OCI-LY1 (cell line): ENCODE data around the gene HCRTR1.
"Not testable (repeated sequence)": the region's sequence is repeated elsewhere in the genome, so short reads cannot be mapped to it uniquely, and the experiment has no call there.

Experiments
- H2AFZ ChIP-seq: fragments of 200-600 bp; sonication (generic), shearing (Covaris generic); 2 replicates; pipeline ENCODE4 v1.6.0; 2014; ENCODE audit warnings: antibody characterized with exemption, mild to moderate bottlenecking, low read length
- H3F3A ChIP-seq: fragments of 200-600 bp; sonication (generic), shearing (Covaris generic); 2 replicates; pipeline ENCODE4 v1.6.0; 2014; ENCODE audit warnings: mild to moderate bottlenecking, antibody characterized with exemption, low read length, moderate library complexity; ENCODE audit not compliant: insufficient read depth
- H3K27ac ChIP-seq: fragments of 200-600 bp; sonication (generic); 2 replicates; pipeline ENCODE4 v1.5.1; 2014; ENCODE audit warnings: low read length, mixed run types, mild to moderate bottlenecking, low read depth; ENCODE audit not compliant: poor library complexity, severe bottlenecking
- H3K27me3 ChIP-seq: fragments of 200-600 bp; sonication (generic); 2 replicates; pipeline ENCODE4 v1.6.0; 2014; ENCODE audit warnings: antibody characterized with exemption, mild to moderate bottlenecking, low read length, moderate library complexity; ENCODE audit not compliant: insufficient read depth
- H3K36me3 ChIP-seq: fragments of 200-600 bp; sonication (generic); 2 replicates; pipeline ENCODE4 v1.6.1; 2014; ENCODE audit warnings: mild to moderate bottlenecking, antibody characterized with exemption, low read length, moderate library complexity, mixed read lengths; ENCODE audit not compliant: insufficient read depth
- H3K4me1 ChIP-seq: fragments of 200-600 bp; sonication (generic); 2 replicates; pipeline ENCODE4 v1.5.1; 2014; ENCODE audit warnings: mild to moderate bottlenecking, low read length, moderate library complexity; ENCODE audit not compliant: insufficient read depth, severe bottlenecking
- H3K4me2 ChIP-seq: fragments of 200-600 bp; sonication (generic), shearing (Covaris generic); 2 replicates; pipeline ENCODE4 v1.6.1; 2014; ENCODE audit warnings: low read length
- H3K4me3 ChIP-seq: fragments of 200-600 bp; sonication (generic); 2 replicates; pipeline ENCODE4 v1.5.1; 2014; ENCODE audit warnings: low read length, low read depth, mild to moderate bottlenecking, mixed read lengths; ENCODE audit not compliant: poor library complexity, severe bottlenecking
- H3K79me2 ChIP-seq: fragments of 200-600 bp; shearing (Covaris generic); 2 replicates; pipeline ENCODE4 v1.6.1; 2016; ENCODE audit warnings: mixed run types, low read length, mixed read lengths; ENCODE audit not compliant: insufficient read depth
- H3K9ac ChIP-seq: fragments of 200-600 bp; sonication (generic), shearing (Covaris generic); 2 replicates; pipeline ENCODE4 v1.6.1; 2014; ENCODE audit warnings: mild to moderate bottlenecking, low read length, mixed read lengths
- H3K9me2 ChIP-seq: fragments of 200-600 bp; sonication (generic), shearing (Covaris generic); 2 replicates; pipeline ENCODE4 v1.6.1; 2014; ENCODE audit warnings: low read depth, mild to moderate bottlenecking, low read length, mixed read lengths
- H3K9me3 ChIP-seq: fragments of 200-600 bp; shearing (Covaris generic); 2 replicates; pipeline ENCODE4 v1.6.1; 2014; ENCODE audit warnings: low read length, mixed read lengths
- H4K20me1 ChIP-seq: fragments of 200-600 bp; sonication (generic), shearing (Covaris generic); 2 replicates; pipeline ENCODE4 v1.6.0; 2016; ENCODE audit warnings: mild to moderate bottlenecking, low read length; ENCODE audit not compliant: insufficient read depth
- EZH2 ChIP-seq: fragments of 200-600 bp; sonication (generic), shearing (Covaris generic); IDR thresholded peaks from 2 replicates; pipeline ENCODE4 v1.8.0; 2017; ENCODE audit warnings: borderline replicate concordance, mixed run types, mild to moderate bottlenecking, antibody characterized with exemption, low read length, moderate library complexity, mixed read lengths
- TF ChIP-seq, protein P1 (sequence below): fragments of 200-600 bp; sonication (generic), shearing (Covaris generic); IDR thresholded peaks from 2 replicates; pipeline ENCODE4 v1.5.1; 2017; ENCODE audit warnings: mild to moderate bottlenecking, antibody characterized with exemption, low read length, moderate library complexity, mixed read lengths

The HCRTR1 gene

DNA sequence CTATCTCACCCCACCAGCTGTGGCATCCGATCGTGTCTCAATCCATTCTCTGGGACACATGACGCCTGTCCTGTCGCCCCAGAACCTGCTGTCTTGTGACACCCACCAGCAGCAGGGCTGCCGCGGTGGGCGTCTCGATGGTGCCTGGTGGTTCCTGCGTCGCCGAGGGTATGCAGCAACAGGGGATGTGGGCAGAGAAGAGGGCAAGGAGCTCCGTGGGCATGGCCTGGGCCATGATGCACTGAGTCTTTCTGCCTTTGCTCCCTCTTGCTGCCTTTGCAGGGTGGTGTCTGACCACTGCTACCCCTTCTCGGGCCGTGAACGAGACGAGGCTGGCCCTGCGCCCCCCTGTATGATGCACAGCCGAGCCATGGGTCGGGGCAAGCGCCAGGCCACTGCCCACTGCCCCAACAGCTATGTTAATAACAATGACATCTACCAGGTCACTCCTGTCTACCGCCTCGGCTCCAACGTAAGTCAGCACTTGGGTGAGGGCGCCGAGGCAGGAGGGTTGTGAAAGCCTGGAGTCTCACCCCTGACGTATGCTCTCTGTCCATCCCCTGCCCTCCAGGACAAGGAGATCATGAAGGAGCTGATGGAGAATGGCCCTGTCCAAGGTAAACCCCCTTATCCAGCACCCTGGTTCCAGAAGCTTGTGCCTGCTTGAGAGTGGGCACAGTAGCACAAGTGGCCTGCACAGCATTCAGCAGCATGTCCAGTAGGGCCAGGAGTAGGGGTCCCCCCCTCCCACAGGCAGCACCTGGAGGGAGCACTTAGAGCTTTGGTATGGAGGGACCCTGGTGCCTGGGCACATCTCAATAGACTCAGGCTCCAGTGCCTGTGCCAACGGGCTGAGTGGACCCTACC is 32.4 kb upstream of the HCRTR1 start:
- H3K36me3 ChIP-seq, result no peaks in the 10 kb centered on the region
- TF ChIP-seq EZH2, result no peak
- TF ChIP-seq, protein P1, sequence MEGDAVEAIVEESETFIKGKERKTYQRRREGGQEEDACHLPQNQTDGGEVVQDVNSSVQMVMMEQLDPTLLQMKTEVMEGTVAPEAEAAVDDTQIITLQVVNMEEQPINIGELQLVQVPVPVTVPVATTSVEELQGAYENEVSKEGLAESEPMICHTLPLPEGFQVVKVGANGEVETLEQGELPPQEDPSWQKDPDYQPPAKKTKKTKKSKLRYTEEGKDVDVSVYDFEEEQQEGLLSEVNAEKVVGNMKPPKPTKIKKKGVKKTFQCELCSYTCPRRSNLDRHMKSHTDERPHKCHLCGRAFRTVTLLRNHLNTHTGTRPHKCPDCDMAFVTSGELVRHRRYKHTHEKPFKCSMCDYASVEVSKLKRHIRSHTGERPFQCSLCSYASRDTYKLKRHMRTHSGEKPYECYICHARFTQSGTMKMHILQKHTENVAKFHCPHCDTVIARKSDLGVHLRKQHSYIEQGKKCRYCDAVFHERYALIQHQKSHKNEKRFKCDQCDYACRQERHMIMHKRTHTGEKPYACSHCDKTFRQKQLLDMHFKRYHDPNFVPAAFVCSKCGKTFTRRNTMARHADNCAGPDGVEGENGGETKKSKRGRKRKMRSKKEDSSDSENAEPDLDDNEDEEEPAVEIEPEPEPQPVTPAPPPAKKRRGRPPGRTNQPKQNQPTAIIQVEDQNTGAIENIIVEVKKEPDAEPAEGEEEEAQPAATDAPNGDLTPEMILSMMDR, result no peak
- H3K79me2 ChIP-seq, result no peaks in the 10 kb centered on the region
- H3K9me2 ChIP-seq, result no peaks in the 10 kb centered on the region
- H2AFZ ChIP-seq, result no peak overlapping the region
- H3K4me2 ChIP-seq, result no peak overlapping the region
- no peak overlapping the region for H3K9ac ChIP-seq
- no peaks in the 10 kb centered on the region for H3F3A ChIP-seq
- no peaks in the 10 kb centered on the region for H3K27me3 ChIP-seq
- no peaks in the 10 kb centered on the region for H3K9me3 ChIP-seq
- H4K20me1 ChIP-seq, result no peaks in the 10 kb centered on the region
- no peaks in the 10 kb centered on the region for H3K4me1 ChIP-seq
- H3K27ac ChIP-seq, result no peak overlapping the region
- H3K4me3 ChIP-seq, result no peak overlapping the region

DNA sequence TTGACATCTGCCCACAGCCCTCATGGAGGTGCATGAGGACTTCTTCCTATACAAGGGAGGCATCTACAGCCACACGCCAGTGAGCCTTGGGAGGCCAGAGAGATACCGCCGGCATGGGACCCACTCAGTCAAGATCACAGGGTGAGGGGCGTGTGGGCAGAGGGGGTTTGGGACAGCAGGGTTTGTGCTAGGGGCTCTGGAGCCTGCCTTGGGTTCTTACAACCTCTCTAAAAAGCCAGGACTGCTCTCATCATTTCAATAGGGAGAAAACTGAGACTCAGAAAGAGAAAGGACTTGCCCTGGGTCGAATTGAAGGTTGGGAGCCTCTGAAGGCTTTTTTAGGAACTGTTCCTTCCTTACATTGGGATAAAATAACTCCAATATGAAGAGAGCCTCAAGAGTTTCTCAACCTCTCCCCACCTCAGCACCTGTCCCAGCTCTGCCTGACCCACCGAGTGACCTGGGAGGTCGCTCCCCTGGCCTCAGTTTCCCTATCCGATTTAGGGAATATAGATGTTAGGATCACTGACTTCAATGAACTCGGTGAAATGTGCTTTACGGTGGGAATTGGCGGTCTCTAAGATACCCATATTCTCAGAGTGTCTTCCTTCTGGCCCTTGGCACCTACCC is 31.6 kb upstream of the HCRTR1 start:
- H3K36me3 ChIP-seq, result no peaks in the 10 kb centered on the region
- H3K4me2 ChIP-seq, result no peak overlapping the region
- H3K4me1 ChIP-seq, result no peaks in the 10 kb centered on the region
- H3K27ac ChIP-seq, result no peak overlapping the region
- H3K27me3 ChIP-seq, result peaks cover 2% of the 10 kb centered on the region; the same call in 1 of the 2 replicates
- no peak overlapping the region for H2AFZ ChIP-seq
- H3K9me2 ChIP-seq, result no peaks in the 10 kb centered on the region
- no peak for TF ChIP-seq EZH2
- H3F3A ChIP-seq, result no peaks in the 10 kb centered on the region
- H3K79me2 ChIP-seq, result no peaks in the 10 kb centered on the region
- H3K9me3 ChIP-seq, result no peaks in the 10 kb centered on the region
- H3K4me3 ChIP-seq, result no peak overlapping the region
- no peak overlapping the region for H3K9ac ChIP-seq
- no peaks in the 10 kb centered on the region for H4K20me1 ChIP-seq

DNA sequence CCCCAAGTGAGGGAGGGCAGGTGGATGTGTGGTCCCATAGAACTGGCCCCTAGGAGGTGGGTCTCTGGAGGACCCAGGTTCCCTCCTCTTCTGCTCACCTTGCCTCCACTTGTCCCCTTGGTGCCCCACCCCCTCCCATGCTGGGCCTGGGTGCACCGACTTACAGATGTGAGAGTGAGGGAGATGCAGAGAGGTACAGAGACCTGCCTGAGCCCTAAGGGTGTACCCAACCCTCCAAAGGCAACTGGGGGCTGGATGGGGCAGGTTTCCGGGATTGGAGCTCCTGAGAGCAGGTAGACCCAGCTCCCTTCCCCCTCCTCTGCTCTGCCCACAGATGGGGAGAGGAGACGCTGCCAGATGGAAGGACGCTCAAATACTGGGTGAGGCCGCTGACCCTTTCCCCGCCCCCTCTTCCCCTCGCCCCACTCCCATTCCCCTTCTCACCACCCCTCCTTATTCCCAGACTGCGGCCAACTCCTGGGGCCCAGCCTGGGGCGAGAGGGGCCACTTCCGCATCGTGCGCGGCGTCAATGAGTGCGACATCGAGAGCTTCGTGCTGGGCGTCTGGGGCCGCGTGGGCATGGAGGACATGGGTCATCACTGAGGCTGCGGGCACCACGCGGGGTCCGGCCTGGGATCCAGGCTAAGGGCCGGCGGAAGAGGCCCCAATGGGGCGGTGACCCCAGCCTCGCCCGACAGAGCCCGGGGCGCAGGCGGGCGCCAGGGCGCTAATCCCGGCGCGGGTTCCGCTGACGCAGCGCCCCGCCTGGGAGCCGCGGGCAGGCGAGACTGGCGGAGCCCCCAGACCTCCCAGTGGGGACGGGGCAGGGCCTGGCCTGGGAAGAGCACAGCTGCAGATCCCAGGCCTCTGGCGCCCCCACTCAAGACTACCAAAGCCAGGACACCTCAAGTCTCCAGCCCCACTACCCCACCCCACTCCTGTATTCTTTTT is 30.8 kb upstream of the HCRTR1 start:
- peaks cover 4% of the 10 kb centered on the region; the same call in 1 of the 2 replicates for H3K27me3 ChIP-seq
- H3K4me1 ChIP-seq, result no peaks in the 10 kb centered on the region
- no peaks in the 10 kb centered on the region for H3K79me2 ChIP-seq
- H3F3A ChIP-seq, result no peaks in the 10 kb centered on the region
- H3K4me3 ChIP-seq, result no peak overlapping the region
- no peaks in the 10 kb centered on the region for H3K9me3 ChIP-seq
- H3K27ac ChIP-seq, result no peak overlapping the region
- H3K4me2 ChIP-seq, result no peak overlapping the region
- H3K9ac ChIP-seq, result no peak overlapping the region
- H3K36me3 ChIP-seq, result no peaks in the 10 kb centered on the region
- no peaks in the 10 kb centered on the region for H3K9me2 ChIP-seq
- no peaks in the 10 kb centered on the region for H4K20me1 ChIP-seq
- no peak overlapping the region for H2AFZ ChIP-seq
- TF ChIP-seq, protein P1, result no peak

DNA sequence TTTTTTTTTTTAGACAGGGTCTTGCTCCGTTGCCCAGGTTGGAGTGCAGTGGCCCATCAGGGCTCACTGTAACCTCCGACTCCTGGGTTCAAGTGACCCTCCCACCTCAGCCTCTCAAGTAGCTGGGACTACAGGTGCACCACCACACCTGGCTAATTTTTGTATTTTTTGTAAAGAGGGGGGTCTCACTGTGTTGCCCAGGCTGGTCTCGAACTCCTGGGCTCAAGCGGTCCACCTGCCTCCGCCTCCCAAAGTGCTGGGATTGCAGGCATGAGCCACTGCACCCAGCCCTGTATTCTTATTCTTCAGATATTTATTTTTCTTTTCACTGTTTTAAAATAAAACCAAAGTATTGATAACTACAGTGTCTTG is 30.2 kb upstream of the HCRTR1 start:
- not testable (repeated sequence) for H3K4me2 ChIP-seq, H3K27ac ChIP-seq, H3F3A ChIP-seq, H3K36me3 ChIP-seq, H3K27me3 ChIP-seq, H3K4me3 ChIP-seq, H3K9me2 ChIP-seq, H3K9me3 ChIP-seq, H3K9ac ChIP-seq, H2AFZ ChIP-seq, H3K4me1 ChIP-seq, H3K79me2 ChIP-seq, H4K20me1 ChIP-seq
